Spleen (tissue), 7 donors: ENCODE data around the gene RPS19BP1.

Experiments
- CTCF ChIP-seq, 11 experiments: fragments of 200-600 bp in 7 of 11; fragments of 450-650 bp in 4 of 11; sonication (generic) in 4 of 11; IDR thresholded peaks in 8 of 11; conservative IDR thresholded peaks in 3 of 11; 1 replicate in 7 of 11; 2 replicates in 4 of 11; pipeline versions ENCODE4 v1.4.0 to v1.8.0; 2016 to 2021; ENCODE audit warnings: antibody characterized with exemption in 11 of 11, inconsistent platforms in 4 of 11, mild to moderate bottlenecking in 1 of 11
- POLR2A ChIP-seq, 3 donors: fragments of 450-650 bp; IDR thresholded peaks; one replicate each; pipeline ENCODE4 v1.5.1; 2017; ENCODE audit warnings: antibody characterized with exemption in 3 of 3, mild to moderate bottlenecking in 1 of 3
- POLR2AphosphoS5 ChIP-seq, 3 donors: sonication (generic); formaldehyde crosslinking; IDR thresholded peaks; one replicate each; pipeline ENCODE4 v1.5.1; 2017; ENCODE audit warnings: antibody characterized with exemption in 3 of 3
- donor health status: DM: no; HTN: no; CAD: no; lungs with moderate emphysema.
- donor health status: DM: no; HTN: no; CAD: no.
- donor health status: DM: no; HTN: no; CAD: no.

GRCh38 chr22:39497429-39497828 is 35.1 kb downstream of the RPS19BP1 start:
- no peak for TF ChIP-seq CTCF (IDR thresholded peaks at IDR 0.05 in 8 of 11, conservative IDR thresholded peaks at IDR 0.05 in 3 of 11)
- no peak for TF ChIP-seq POLR2A (IDR thresholded peaks at IDR 0.05)
- no peak for TF ChIP-seq POLR2AphosphoS5 (IDR thresholded peaks at IDR 0.05)
